Ecto neural progenitor cell (in vitro differentiated cells): ENCODE data around the gene NRN1L.

Source experiments
- DNase-seq: peaks from one replicate; pipeline ENCODE4 v3.0.0-alpha.2; 2018; ENCODE audit warnings: low spot score

The NRN1L gene

GRCh38 chr16:67935402-67936123 is 50.9 kb downstream of the NRN1L start:
- DNase-seq = peak; percentile 92
